K562 (cell line): ENCODE results near the gene PPP1R14B. TPM values are rescaled to one million over a fixed set of nuclear protein-coding genes. Genes with fewer than 3 reads are reported as not detected.
A peak's percentile ranks its signal among the peaks of the same experiment; 100 is the strongest.

Experiments used
- ATAC-seq: fragments of 200-7000 bp; cut with Tn5 transposase; 3 replicates; pipeline ENCODE4 v1.9.1; 2020; ENCODE audit warnings: moderate library complexity
- BruUV-seq: library from RNA; stranded (reverse); fragments of 400-500 nt; replicated peaks from 2 replicates; lab custom pipeline; 2021; lab: Mats Ljungman, UMichigan
- CTCF ChIA-PET: fragments of 300-600 bp; formaldehyde crosslinking; extraction: SDS; loops from one replicate; lab custom pipeline; 2021; ENCODE audit warnings: low intra/inter-chr PET ratio; lab: Yijun Ruan, JAX
- POLR2A ChIA-PET: fragments of 300-600, 350-650 bp; sonication (Branson Sonifier 250); formaldehyde crosslinking; extraction: SDS; loops from one replicate; lab custom pipeline; 2021; ENCODE audit warnings: antibody characterized with exemption, inconsistent platforms; lab: Yijun Ruan, JAX
- DNase-seq, 4 experiments: peaks; one replicate each; pipeline versions ENCODE4 v3.0.0 to v3.0.0-alpha.2; 2011 to 2018; ENCODE audit warnings: low spot score in 3 of 4, mixed read lengths in 3 of 4; ENCODE audit errors: extremely low read depth in 1 of 4
- FAIRE-seq: peaks from 2 replicates; lab custom pipeline; 2011; peaks lifted over from hg19 to GRCh38; lab: Jason Lieb, UNC
- H2AFZ ChIP-seq: 2 replicates; pipeline ENCODE4 v1.6.0; 2011; ENCODE audit warnings: low read depth, low read length, control low read depth, inconsistent platforms
- H3K27ac ChIP-seq: fragments of 200-600 bp; 3 replicates; pipeline ENCODE4 v1.8.0; 2011; ENCODE audit warnings: low read depth, mild to moderate bottlenecking, control low read depth, inconsistent platforms, low read length, moderate library complexity, mixed read lengths; ENCODE audit errors: extremely low read depth
- H3K27me3 ChIP-seq, 2 experiments: fragments of 300-600 bp in 1 of 2; 2 replicates in 1 of 2; 3 replicates in 1 of 2; pipeline versions ENCODE4 v1.6.0 to v1.8.0; 2011; ENCODE audit warnings: inconsistent platforms in 2 of 2, low read length in 2 of 2, mild to moderate bottlenecking in 1 of 2, mixed read lengths in 1 of 2, moderate library complexity in 1 of 2; ENCODE audit not compliant: control insufficient read depth in 2 of 2, insufficient read depth in 2 of 2
- H3K36me3 ChIP-seq: fragments of 300-600 bp; 3 replicates; pipeline ENCODE4 v1.8.0; 2011; ENCODE audit warnings: mild to moderate bottlenecking, low read length, inconsistent platforms; ENCODE audit not compliant: control insufficient read depth, insufficient read depth
- H3K4me1 ChIP-seq, 2 experiments: fragments of 200-600 bp in 1 of 2; replicated peaks in 1 of 2; 2 replicates in 1 of 2; 3 replicates in 1 of 2; pipeline versions ENCODE4 v1.5.1 to v1.8.0; 2011; ENCODE audit warnings: inconsistent platforms in 2 of 2, low read length in 2 of 2, mild to moderate bottlenecking in 1 of 2, mixed read lengths in 1 of 2, moderate library complexity in 1 of 2; ENCODE audit not compliant: control insufficient read depth in 2 of 2, insufficient read depth in 2 of 2
- H3K4me2 ChIP-seq: 2 replicates; pipeline ENCODE4 v1.6.1; 2011; ENCODE audit warnings: low read length, control low read depth, inconsistent platforms, mixed read lengths; ENCODE audit not compliant: insufficient read depth
- H3K4me3 ChIP-seq: fragments of 200-600 bp; sonication (generic), shearing (Covaris generic); 2 replicates; pipeline ENCODE4 v1.5.1; 2016; ENCODE audit warnings: control low read depth, inconsistent platforms
- H3K79me2 ChIP-seq: fragments of 200-600 bp; 3 replicates; pipeline ENCODE4 v1.8.0; 2011; ENCODE audit warnings: low read length, inconsistent platforms; ENCODE audit not compliant: control insufficient read depth, insufficient read depth
- H3K9ac ChIP-seq, 2 experiments: 2 replicates each; pipeline versions ENCODE4 v1.6.0 to v1.6.1; 2011; ENCODE audit warnings: low read depth in 2 of 2, low read length in 2 of 2, control low read depth in 1 of 2, inconsistent platforms in 1 of 2, mild to moderate bottlenecking in 1 of 2, mixed read lengths in 1 of 2; ENCODE audit not compliant: insufficient read depth in 1 of 2
- H3K9me1 ChIP-seq: one replicate; pipeline ENCODE4 v1.6.0; 2011; ENCODE audit warnings: inconsistent platforms, mild to moderate bottlenecking, low read length, moderate library complexity; ENCODE audit not compliant: control insufficient read depth, insufficient read depth
- H3K9me3 ChIP-seq: replicated peaks from 2 replicates; pipeline ENCODE4 v1.5.1; 2011; ENCODE audit warnings: low read depth, low read length, inconsistent platforms; ENCODE audit not compliant: control insufficient read depth, insufficient read depth
- H4K20me1 ChIP-seq: replicated peaks from 2 replicates; pipeline ENCODE4 v1.6.1; 2011; ENCODE audit warnings: low read length, inconsistent platforms, mixed read lengths; ENCODE audit not compliant: control insufficient read depth, insufficient read depth
- HCFC1 ChIP-seq: IDR thresholded peaks from 2 replicates; pipeline ENCODE4 v1.6.1; 2012; ENCODE audit warnings: low read depth, low read length, improper control_type of control experiment
- KDM1A ChIP-seq, 2 experiments: fragments of 450-650 bp; IDR thresholded peaks; 2 replicates each; pipeline ENCODE4 v1.6.1; 2016; ENCODE audit warnings: mild to moderate bottlenecking in 2 of 2
- MYNN ChIP-seq, 2 experiments: sonication (generic); formaldehyde crosslinking in 1 of 2; IDR thresholded peaks; 2 replicates each; pipeline versions ENCODE4 v1.5.0 to v1.6.1; 2016 to 2020; ENCODE audit warnings: antibody characterized with exemption in 1 of 2, missing genetic modification reagents in 1 of 2
- SLC30A9 ChIP-seq: fragments of 250-450 bp; sonication (Bioruptor Pico); IDR thresholded peaks from 2 replicates; pipeline ENCODE4 v1.8.0; 2022; ENCODE audit warnings: mild to moderate bottlenecking, moderate library complexity
- WGBS: fragments of 100-300 bp; shearing (Covaris generic); methylation state at CpG from one replicate; pipeline ENCODE4 v1.1.6; 2016; ENCODE audit warnings: low coverage, mixed read lengths; ENCODE audit not compliant: insufficient coverage; ENCODE audit errors: missing lambda C conversion rate; 5-methylcytosine and 5-hydroxymethylcytosine counted together
- in situ Hi-C: fragments of 300-500 bp; cut with MboI; formaldehyde crosslinking; loops from 4 replicates; pipeline ENCODE4 v1.15.0; 2018; ENCODE audit warnings: inconsistent platforms, mixed read lengths
- intact Hi-C: fragments of 100-400 bp; cut with micrococcal nuclease; formaldehyde crosslinking; loops from 2 replicates; pipeline ENCODE4 v1.14.2; 2022
- polyA plus RNA-seq, 8 experiments: library from polyadenylated mRNA; depleted of rRNA in 4 of 8; stranded (reverse) in 5 of 8; unstranded in 3 of 8; fragments of >200 nt; fragmentation: Nextera tagmentation in 2 of 8; fragmentation: Illumina TruSeq in 1 of 8; extraction: Ambion mirVana in 2 of 8; extraction: Trizol in 1 of 8; gene quantifications; 2 replicates each; pipeline versions ENCODE4 v1.2.1 to v1.2.3, GENCODE V29; 2011 to 2014; ENCODE audit warnings: inconsistent platforms in 1 of 8, missing spikeins in 1 of 8
- total RNA-seq, 7 experiments: library from RNA; depleted of rRNA in 6 of 7; stranded (reverse); fragments of >200 nt in 6 of 7; fragmentation: Illumina TruSeq in 2 of 7; extraction: Trizol in 2 of 7; gene quantifications; 2 replicates each; pipeline versions ENCODE4 v1.2.1 to v1.2.3, GENCODE V29; 2011 to 2021; ENCODE audit warnings: low replicate concordance in 1 of 7
- TF ChIP-seq, protein P1 (sequence below): fragments of 200-800 bp; sonication (Bioruptor generic); IDR thresholded peaks from 2 replicates; pipeline ENCODE4 v1.6.1; 2017; ENCODE audit warnings: missing genetic modification characterization, missing compliant biosample characterization
- TF ChIP-seq, protein P2 (sequence below): sonication (generic); IDR thresholded peaks from 2 replicates; pipeline ENCODE4 v1.6.1; 2016

Gene PPP1R14B
- total and polyA plus RNA-seq, 9 of the 15 experiments (the other 6 are each of a cell fraction or from before 2014, with no cell fraction given), result 7.7 to 566 (median 212) TPM

DNA sequence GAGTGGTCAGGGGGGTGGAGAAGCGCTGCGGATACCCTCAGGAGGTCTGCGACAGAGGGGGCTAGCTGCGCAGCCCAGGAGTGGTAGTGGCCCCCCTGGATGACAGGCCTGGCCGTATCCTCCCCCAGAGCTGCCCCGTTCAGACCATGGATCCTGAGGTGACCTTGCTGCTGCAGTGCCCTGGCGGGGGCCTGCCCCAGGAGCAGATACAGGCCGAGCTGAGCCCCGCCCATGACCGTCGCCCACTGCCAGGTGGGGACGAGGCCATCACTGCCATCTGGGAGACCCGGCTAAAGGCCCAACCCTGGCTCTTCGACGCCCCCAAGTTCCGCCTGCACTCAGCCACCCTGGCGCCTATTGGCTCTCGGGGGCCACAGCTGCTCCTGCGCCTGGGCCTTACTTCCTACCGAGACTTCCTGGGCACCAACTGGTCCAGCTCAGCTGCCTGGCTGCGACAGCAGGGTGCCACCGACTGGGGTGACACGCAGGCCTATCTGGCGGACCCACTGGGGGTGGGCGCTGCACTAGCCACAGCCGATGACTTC lies 20.2 kb downstream of the PPP1R14B start (continued):
- TF ChIP-seq, protein P1, sequence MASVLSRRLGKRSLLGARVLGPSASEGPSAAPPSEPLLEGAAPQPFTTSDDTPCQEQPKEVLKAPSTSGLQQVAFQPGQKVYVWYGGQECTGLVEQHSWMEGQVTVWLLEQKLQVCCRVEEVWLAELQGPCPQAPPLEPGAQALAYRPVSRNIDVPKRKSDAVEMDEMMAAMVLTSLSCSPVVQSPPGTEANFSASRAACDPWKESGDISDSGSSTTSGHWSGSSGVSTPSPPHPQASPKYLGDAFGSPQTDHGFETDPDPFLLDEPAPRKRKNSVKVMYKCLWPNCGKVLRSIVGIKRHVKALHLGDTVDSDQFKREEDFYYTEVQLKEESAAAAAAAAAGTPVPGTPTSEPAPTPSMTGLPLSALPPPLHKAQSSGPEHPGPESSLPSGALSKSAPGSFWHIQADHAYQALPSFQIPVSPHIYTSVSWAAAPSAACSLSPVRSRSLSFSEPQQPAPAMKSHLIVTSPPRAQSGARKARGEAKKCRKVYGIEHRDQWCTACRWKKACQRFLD (CRISPR knock-in tag), result no peak

DNA sequence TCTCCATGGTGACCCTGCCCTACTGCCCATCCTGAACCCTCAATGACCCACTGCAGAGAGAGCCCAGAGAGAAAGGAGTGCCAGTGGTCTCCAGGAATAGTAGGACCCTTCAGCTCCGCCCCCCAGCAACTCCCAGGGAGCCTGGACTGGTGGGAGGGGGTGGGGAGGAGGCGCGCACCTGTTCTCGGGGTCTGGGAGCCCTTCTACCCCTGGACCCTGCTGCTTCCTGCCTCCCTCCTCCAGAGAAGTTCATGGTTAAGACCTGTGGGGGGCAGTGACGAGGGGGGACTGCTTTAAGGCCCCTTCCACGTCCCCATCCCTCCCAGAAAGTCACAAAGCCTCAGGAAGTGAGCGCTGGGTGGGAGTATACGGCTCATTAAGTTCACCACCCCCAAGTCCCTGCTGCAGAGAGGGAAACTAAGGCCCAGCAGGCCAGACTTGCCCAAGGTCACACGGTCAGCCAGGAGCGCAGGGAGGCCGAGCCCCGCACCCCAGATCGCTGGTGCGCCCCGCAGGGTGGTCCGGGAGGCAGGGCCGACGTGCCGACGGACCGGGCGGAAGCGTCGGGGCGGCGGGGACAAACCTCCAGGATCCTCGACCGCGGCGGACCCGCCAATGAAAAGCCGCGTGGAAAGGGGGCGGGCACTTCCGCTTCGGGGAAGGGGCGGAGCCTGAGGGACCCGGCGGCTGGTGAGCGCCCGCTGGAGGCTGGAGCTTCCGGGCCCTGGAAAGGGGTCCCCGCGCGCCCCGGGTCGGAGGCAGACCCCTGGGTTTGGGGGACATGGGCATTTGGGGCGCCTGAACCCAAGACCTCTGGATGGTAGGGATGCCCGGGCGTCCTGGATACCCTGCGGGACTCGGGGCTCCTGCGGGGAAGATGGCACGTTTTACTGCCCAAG lies 20.9 kb downstream of the PPP1R14B start, which contains the start of the genes NUDT22 and TRPT1:
TSS of gene NUDT22 (plus strand) at position 667 of the 899 bp plus-strand sequence. CDS start 379 bp downstream, outside the sequence.
TSS of gene TRPT1 (minus strand) at position 579 of the 899 bp plus-strand sequence. CDS start at position 253, 326 bp downstream.
- ATAC-seq, result peak; percentile 83
- intact Hi-C loops, result no loop called here
- FAIRE-seq, result peak; percentile 75
- TF ChIP-seq, protein P2, sequence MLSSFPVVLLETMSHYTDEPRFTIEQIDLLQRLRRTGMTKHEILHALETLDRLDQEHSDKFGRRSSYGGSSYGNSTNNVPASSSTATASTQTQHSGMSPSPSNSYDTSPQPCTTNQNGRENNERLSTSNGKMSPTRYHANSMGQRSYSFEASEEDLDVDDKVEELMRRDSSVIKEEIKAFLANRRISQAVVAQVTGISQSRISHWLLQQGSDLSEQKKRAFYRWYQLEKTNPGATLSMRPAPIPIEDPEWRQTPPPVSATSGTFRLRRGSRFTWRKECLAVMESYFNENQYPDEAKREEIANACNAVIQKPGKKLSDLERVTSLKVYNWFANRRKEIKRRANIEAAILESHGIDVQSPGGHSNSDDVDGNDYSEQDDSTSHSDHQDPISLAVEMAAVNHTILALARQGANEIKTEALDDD, result no peak
- TF ChIP-seq KDM1A (IDR thresholded peaks at IDR 0.05), result no peak
- TF ChIP-seq SLC30A9 (CRISPR knock-in tag), result no peak
- peak; percentile 52 for TF ChIP-seq HCFC1
- TF ChIP-seq MYNN (IDR thresholded peaks at IDR 0.05), result 0 out of 2 replicates have a peak, but pooled peaks have one; percentile 19
- TF ChIP-seq MYNN (CRISPR knock-in tag; IDR thresholded peaks at IDR 0.05), result no peak

More for the DNA sequence above, 20.9 kb downstream of the PPP1R14B start, which contains the start of the genes NUDT22 and TRPT1:
- CTCF ChIA-PET, result no interaction called here
- peaks cover 8 to 72% of the 10 kb centered on the region in 2 experiments; a peak in 4 of 5 replicates for H3K4me1 ChIP-seq
- DNase-seq, result peak; percentile 85 to 94 (median 90)
- H3K4me2 ChIP-seq, result peak within 1 kb of the TSS; percentile 83
- peak within 1 kb of the TSS; percentile 79 to 99 for H3K9ac ChIP-seq
- peaks cover 39% of the 10 kb centered on the region for H3K79me2 ChIP-seq
- H3K36me3 ChIP-seq, result peaks cover 44% of the 10 kb centered on the region; the same call in 2 of the 3 replicates
- H3K4me3 ChIP-seq, result peak within 1 kb of the TSS; percentile 64
- under 1% methylated on average over 44 of the region's 54 CpGs for WGBS
- H2AFZ ChIP-seq, result peak within 1 kb of the TSS; percentile 93
- POLR2A ChIA-PET, result interaction anchor here (0.7 to 6.3 kb wide), 10 partner anchors 8 to 487 kb away, joined by 3 to 77 read pairs (median 3); partner anchors contain the start of gene FERMT3
- H3K9me3 ChIP-seq, result no peaks in the 10 kb centered on the region
- H3K27ac ChIP-seq, result peak within 1 kb of the TSS; percentile 93
- BruUV-seq, result TSS peak; percentile 77
- no peaks in the 10 kb centered on the region for H3K27me3 ChIP-seq
- H4K20me1 ChIP-seq, result no peaks in the 10 kb centered on the region
- in situ Hi-C loops, result no loop called here
- peaks cover 5% of the 10 kb centered on the region for H3K9me1 ChIP-seq
